D721Med (cell line): ENCODE measurements around the gene DNTT.
"Not testable (repeated sequence)": the region's sequence is repeated elsewhere in the genome, so short reads cannot be mapped to it uniquely, and the experiment has no call there.

Experiments
- DNase-seq: peaks from one replicate; pipeline ENCODE4 v3.0.0; 2011; ENCODE audit warnings: low spot score; ENCODE audit not compliant: insufficient read length
- FAIRE-seq: peaks from 2 replicates; lab custom pipeline; 2011; peaks lifted over from hg19 to GRCh38; lab: Jason Lieb, UNC
- CTCF ChIP-seq: IDR thresholded peaks from 2 replicates; pipeline ENCODE4 v1.5.1; 2012; ENCODE audit warnings: mild to moderate bottlenecking, control low read depth; ENCODE audit not compliant: insufficient read depth; ENCODE audit errors: missing control alignments

DNTT gene

GRCh38 chr10:96297486-96297885 is 6.7 kb upstream of the DNTT start:
- no peak for TF ChIP-seq CTCF
- FAIRE-seq = no peak
- no peak for DNase-seq

- no peak for TF ChIP-seq CTCF
- DNase-seq (no peak), FAIRE-seq (no peak)
Observed at GRCh38 chr10:96298362-96298761, 5.9 kb upstream of the DNTT start.

GRCh38 chr10:96299383-96299782 is 4.9 kb upstream of the DNTT start:
- TF ChIP-seq CTCF = no peak
- FAIRE-seq = no peak
- no peak for DNase-seq

GRCh38 chr10:96301616-96302015 is 2.6 kb upstream of the DNTT start:
- FAIRE-seq = no peak
- DNase-seq = no peak
- TF ChIP-seq CTCF = no peak

- FAIRE-seq (no peak), DNase-seq (no peak)
- TF ChIP-seq CTCF = no peak
Observed at GRCh38 chr10:96305019-96305418, 785 bp downstream of the DNTT start.

GRCh38 chr10:96306516-96306915 is 2.3 kb downstream of the DNTT start:
- TF ChIP-seq CTCF = no peak
- FAIRE-seq (no peak), DNase-seq (no peak)

GRCh38 chr10:96308854-96309253 is 4.6 kb downstream of the DNTT start:
- not testable (repeated sequence) for FAIRE-seq, DNase-seq
